ENCODE data around the gene USP49.
A peak's percentile ranks its signal among the peaks of the same experiment; 100 is the strongest.

USP49 gene

GRCh38 chr6:41744236-41744787 is 150.9 kb downstream of the USP49 start:
- WGBS, 2 donors (ENCODE audit: extremely low coverage in 2 of 2, insufficient read length in 2 of 2, insufficient replicate concordance in 1 of 2) = no CpG with 5 or more reads among the region's 7 CpGs
- H3K4me1 ChIP-seq (ENCODE audit: control insufficient read depth in 2 of 2, insufficient read depth in 1 of 2, low read depth in 1 of 2, low read length in 2 of 2) = peaks cover 0 to 4% of the 10 kb centered on the region in 2 donors

GRCh38 chr6:41743406-41744235 is 151.6 kb downstream of the USP49 start:
- no peak overlapping the region for H3K14ac ChIP-seq (ENCODE audit: low read length)
- no peak overlapping the region for H3K23ac ChIP-seq (ENCODE audit: low read depth, low read length, poor library complexity)
- H4K91ac ChIP-seq (ENCODE audit: low read depth, low read length, poor library complexity) = no peak overlapping the region
- peaks cover 0 to 7% of the 10 kb centered on the region in 2 donors for H3K4me1 ChIP-seq (ENCODE audit: control insufficient read depth in 2 of 2, insufficient read depth in 1 of 2, low read depth in 1 of 2, low read length in 2 of 2)
- DNase-seq (ENCODE audit: low spot score) = no peak
- no peak overlapping the region for H3K4me2 ChIP-seq (ENCODE audit: insufficient read depth, low read length, poor library complexity, severe bottlenecking)
- no peaks in the 10 kb centered on the region for H3K36me3 ChIP-seq (replicated peaks in 1 of 2; ENCODE audit: control insufficient read depth in 2 of 2, insufficient read depth in 2 of 2, low read length in 2 of 2)
- H3K18ac ChIP-seq (ENCODE audit: low read length) = no peak overlapping the region
- H2BK120ac ChIP-seq (ENCODE audit: low read depth, low read length) = no peak overlapping the region
- H2AFZ ChIP-seq (ENCODE audit: low read length) = no peak overlapping the region
- H2BK5ac ChIP-seq (ENCODE audit: low read length) = no peak overlapping the region
- no peak overlapping the region for H3K9ac ChIP-seq (ENCODE audit: low read depth, low read length, poor library complexity)
- WGBS, 2 donors (ENCODE audit: extremely low coverage in 2 of 2, insufficient read length in 2 of 2, insufficient replicate concordance in 1 of 2) = no CpG with 5 or more reads among the region's 6 CpGs
- H3K4ac ChIP-seq (ENCODE audit: low read length) = no peak overlapping the region
- peaks cover 0 to 47% (median 0%) of the 10 kb centered on the region in 3 experiments for H3K27me3 ChIP-seq (ENCODE audit: control insufficient read depth in 3 of 3, insufficient read depth in 3 of 3, low read depth in 1 of 3, low read length in 3 of 3)
- H4K8ac ChIP-seq (ENCODE audit: low read depth, low read length) = no peak overlapping the region
- H2BK15ac ChIP-seq (ENCODE audit: low read length) = peak overlapping the region; percentile 46
- H3K4me3 ChIP-seq (ENCODE audit: low read length in 2 of 2) = no peak overlapping the region
- no peak overlapping the region for H2BK12ac ChIP-seq (ENCODE audit: low read length)
- no peak overlapping the region for H2AK5ac ChIP-seq (ENCODE audit: low read depth, low read length)
- H3K9me3 ChIP-seq (replicated peaks in 1 of 2; ENCODE audit: control insufficient read depth in 2 of 2, insufficient read depth in 1 of 2, low read depth in 1 of 2, low read length in 2 of 2) = peaks cover 0 to 2% of the 10 kb centered on the region in 2 donors
- H3K27ac ChIP-seq (replicated peaks; ENCODE audit: low read length) = no peak overlapping the region
- no peaks in the 10 kb centered on the region for H3K79me1 ChIP-seq (ENCODE audit: low read depth, low read length)

More at GRCh38 chr6:41744236-41744787, 150.9 kb downstream of the USP49 start:
- H4K8ac ChIP-seq (ENCODE audit: low read depth, low read length) = no peak overlapping the region
- H2BK120ac ChIP-seq (ENCODE audit: low read depth, low read length) = no peak overlapping the region
- H3K4me2 ChIP-seq (ENCODE audit: insufficient read depth, low read length, poor library complexity, severe bottlenecking) = no peak overlapping the region
- no peak overlapping the region for H3K4me3 ChIP-seq (ENCODE audit: low read length in 2 of 2)
- no peak overlapping the region for H2AFZ ChIP-seq (ENCODE audit: low read length)
- no peak overlapping the region for H3K23ac ChIP-seq (ENCODE audit: low read depth, low read length, poor library complexity)
- H3K9ac ChIP-seq (ENCODE audit: low read depth, low read length, poor library complexity) = no peak overlapping the region
- H4K91ac ChIP-seq (ENCODE audit: low read depth, low read length, poor library complexity) = no peak overlapping the region
- H3K9me3 ChIP-seq (replicated peaks in 1 of 2; ENCODE audit: control insufficient read depth in 2 of 2, insufficient read depth in 1 of 2, low read depth in 1 of 2, low read length in 2 of 2) = peaks cover 0 to 2% of the 10 kb centered on the region in 2 donors
- no peaks in the 10 kb centered on the region for H3K79me1 ChIP-seq (ENCODE audit: low read depth, low read length)
- peak overlapping the region; percentile 77 for H2BK12ac ChIP-seq (ENCODE audit: low read length)
- H2BK15ac ChIP-seq (ENCODE audit: low read length) = peak overlapping the region; percentile 46
- H3K27me3 ChIP-seq (ENCODE audit: control insufficient read depth in 3 of 3, insufficient read depth in 3 of 3, low read depth in 1 of 3, low read length in 3 of 3) = peaks cover 0 to 50% (median 0%) of the 10 kb centered on the region in 3 experiments
- H3K18ac ChIP-seq (ENCODE audit: low read length) = no peak overlapping the region
- H3K4ac ChIP-seq (ENCODE audit: low read length) = no peak overlapping the region
- DNase-seq (ENCODE audit: low spot score) = no peak
- no peak overlapping the region for H2AK5ac ChIP-seq (ENCODE audit: low read depth, low read length)
- no peak overlapping the region for H2BK5ac ChIP-seq (ENCODE audit: low read length)
- H3K36me3 ChIP-seq (replicated peaks in 1 of 2; ENCODE audit: control insufficient read depth in 2 of 2, insufficient read depth in 2 of 2, low read length in 2 of 2) = no peaks in the 10 kb centered on the region
- peak overlapping the region; percentile 73 for H3K14ac ChIP-seq (ENCODE audit: low read length)
- H3K27ac ChIP-seq (replicated peaks; ENCODE audit: low read length) = no peak overlapping the region

DNA sequence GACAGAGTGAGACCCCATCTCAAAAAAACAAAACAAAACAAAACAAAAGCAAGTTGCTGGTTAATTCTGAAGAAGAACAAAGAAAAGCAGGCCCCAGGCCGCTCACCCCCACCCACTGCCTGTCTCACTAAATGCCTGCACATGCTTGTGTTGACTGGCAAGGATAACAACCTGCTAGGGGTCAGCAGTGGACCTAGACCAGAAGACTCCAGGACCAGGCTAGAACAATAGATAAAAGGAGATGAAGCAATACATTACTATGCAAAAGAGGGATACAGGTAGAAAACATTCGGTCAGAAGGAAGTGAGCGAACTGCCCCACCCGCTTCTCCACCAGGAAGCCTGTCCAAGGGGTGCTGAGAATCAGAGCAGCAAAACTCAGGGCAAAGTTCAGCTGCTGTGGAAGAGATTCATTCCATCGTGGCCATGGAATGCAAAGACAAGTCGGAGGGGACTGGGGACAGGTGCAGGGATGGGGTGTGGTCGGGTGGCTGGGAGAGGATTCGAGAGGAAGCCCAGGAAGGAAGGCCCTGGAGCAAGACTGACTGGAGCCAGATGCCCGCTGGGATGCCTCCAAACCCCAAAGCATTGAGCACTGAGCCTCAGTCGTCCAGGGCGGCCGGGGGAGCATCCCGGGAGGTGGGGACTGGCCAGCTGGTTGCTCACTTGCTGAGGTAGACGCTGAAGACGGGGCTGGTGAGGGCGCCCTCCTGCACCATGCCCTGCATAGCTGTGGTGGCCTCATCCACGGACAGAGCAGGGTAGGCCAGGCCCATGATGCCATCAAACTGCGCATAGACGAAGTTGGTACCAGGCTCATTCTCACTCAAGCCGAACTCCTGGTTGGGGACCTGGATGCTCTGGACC is 153.3 kb downstream of the USP49 start:
- Histone ChIP-seq H2AFZ (ENCODE audit: low read length) (no peak overlapping the region), H4K8ac (ENCODE audit: low read depth, low read length) (no peak overlapping the region), H3K79me1 (ENCODE audit: low read depth, low read length) (no peaks in the 10 kb centered on the region), H2AK5ac (ENCODE audit: low read depth, low read length) (peak overlapping the region; percentile 49), H2BK5ac (ENCODE audit: low read length) (no peak overlapping the region), H3K18ac (ENCODE audit: low read length) (peak overlapping the region; percentile 21), H3K14ac (ENCODE audit: low read length) (peak overlapping the region; percentile 3), H3K9me3 (replicated peaks in 1 of 2; ENCODE audit: control insufficient read depth in 2 of 2, insufficient read depth in 1 of 2, low read depth in 1 of 2, low read length in 2 of 2) (peaks cover 0 to under 1% of the 10 kb centered on the region in 2 donors), H2BK120ac (ENCODE audit: low read depth, low read length) (no peak overlapping the region), H4K91ac (ENCODE audit: low read depth, low read length, poor library complexity) (no peak overlapping the region), H3K27me3 (ENCODE audit: control insufficient read depth in 3 of 3, insufficient read depth in 3 of 3, low read depth in 1 of 3, low read length in 3 of 3) (peaks cover 0 to 36% (median 0%) of the 10 kb centered on the region in 3 experiments), H3K4me1 (ENCODE audit: control insufficient read depth in 2 of 2, insufficient read depth in 1 of 2, low read depth in 1 of 2, low read length in 2 of 2) (peaks cover 0 to 7% of the 10 kb centered on the region in 2 donors), H3K4me3 (ENCODE audit: low read length in 2 of 2) (no peak overlapping the region), H3K36me3 (replicated peaks in 1 of 2; ENCODE audit: control insufficient read depth in 2 of 2, insufficient read depth in 2 of 2, low read length in 2 of 2) (no peaks in the 10 kb centered on the region), H3K4ac (ENCODE audit: low read length) (no peak overlapping the region), H3K4me2 (ENCODE audit: insufficient read depth, low read length, poor library complexity, severe bottlenecking) (no peak overlapping the region), H3K23ac (ENCODE audit: low read depth, low read length, poor library complexity) (peak overlapping the region; percentile 71), H3K27ac (replicated peaks; ENCODE audit: low read length) (no peak overlapping the region), H2BK12ac (ENCODE audit: low read length) (no peak overlapping the region), H2BK15ac (ENCODE audit: low read length) (peak overlapping the region; percentile 77), H3K9ac (ENCODE audit: low read depth, low read length, poor library complexity) (no peak overlapping the region)
- DNase-seq (ENCODE audit: low spot score) = no peak
- no CpG with 5 or more reads among the region's 20 CpGs for WGBS, 2 donors (ENCODE audit: extremely low coverage in 2 of 2, insufficient read length in 2 of 2, insufficient replicate concordance in 1 of 2)

Data from neuronal stem cell (in vitro differentiated cells).